Panc1 (cell line): Measurements from ENCODE around the gene LNX1. TPM values are rescaled to one million over a fixed set of nuclear protein-coding genes. Genes with fewer than 3 reads are reported as not detected.

Experiments used
- ATAC-seq: fragments of 200-7000 bp; cut with Tn5 transposase; 2 replicates; pipeline ENCODE4 v1.9.1; 2020; ENCODE audit warnings: mild to moderate bottlenecking, moderate library complexity
- BruUV-seq: library from RNA; stranded (reverse); fragments of 400-500 nt; replicated peaks from 2 replicates; lab custom pipeline; 2021; lab: Mats Ljungman, UMichigan
- CTCF ChIA-PET: fragments of 300-600 bp; sonication (Branson Sonifier 250); formaldehyde crosslinking; loops from one replicate; lab custom pipeline; 2022; ENCODE audit warnings: antibody characterized with exemption; lab: Charles Lee
- POLR2A ChIA-PET: fragments of 300-600 bp; sonication (Branson Sonifier 250); formaldehyde crosslinking; loops from one replicate; lab custom pipeline; 2022; ENCODE audit warnings: antibody characterized with exemption; lab: Charles Lee
- DNase-seq: peaks from one replicate; pipeline ENCODE4 v3.0.0-alpha.2; 2010; ENCODE audit warnings: low read depth, low spot score
- H3K27ac ChIP-seq: 2 replicates; pipeline ENCODE4 v1.5.1; 2011; ENCODE audit warnings: mild to moderate bottlenecking, low read length, inconsistent platforms
- H3K27me3 ChIP-seq: fragments of 200-500 bp; sonication (Bioruptor generic); 2 replicates; pipeline ENCODE4 v1.6.0; 2014; ENCODE audit warnings: low read length, inconsistent platforms; ENCODE audit not compliant: control insufficient read depth, insufficient read depth
- H3K36me3 ChIP-seq: fragments of 200-500 bp; sonication (Bioruptor generic); 2 replicates; pipeline ENCODE4 v1.5.1; 2014; ENCODE audit warnings: inconsistent platforms, mild to moderate bottlenecking, low read length, moderate library complexity; ENCODE audit not compliant: control insufficient read depth, insufficient read depth
- H3K4me1 ChIP-seq: 2 replicates; pipeline ENCODE4 v1.5.1; 2011; ENCODE audit warnings: inconsistent platforms, mild to moderate bottlenecking, low read length, moderate library complexity; ENCODE audit not compliant: control insufficient read depth, insufficient read depth
- H3K4me3 ChIP-seq, 2 experiments: 2 replicates each; pipeline ENCODE4 v1.5.1; 2011 to 2012; ENCODE audit warnings: low read depth in 2 of 2, low read length in 2 of 2, mild to moderate bottlenecking in 2 of 2, inconsistent platforms in 1 of 2, moderate library complexity in 1 of 2
- H3K9me3 ChIP-seq: fragments of 200-500 bp; sonication (Bioruptor generic); 2 replicates; pipeline ENCODE4 v1.5.1; 2014; ENCODE audit warnings: low read depth, mild to moderate bottlenecking, inconsistent platforms, low read length, moderate library complexity; ENCODE audit not compliant: control insufficient read depth, insufficient read depth
- POLR2AphosphoS5 ChIP-seq: IDR thresholded peaks from 2 replicates; pipeline ENCODE4 v1.6.1; 2012; ENCODE audit warnings: mild to moderate bottlenecking, low read depth, low read length, moderate library complexity
- SIN3A ChIP-seq: IDR thresholded peaks from 2 replicates; pipeline ENCODE4 v1.6.1; 2012; ENCODE audit warnings: low read depth, mild to moderate bottlenecking, low read length, moderate library complexity, borderline replicate concordance; ENCODE audit not compliant: insufficient read depth
- TCF7L2 ChIP-seq: IDR thresholded peaks from 2 replicates; pipeline ENCODE4 v1.6.1; 2011; ENCODE audit warnings: mild to moderate bottlenecking, low read depth, low read length, inconsistent platforms
- in situ Hi-C: cut with HindIII; loops from 2 replicates; pipeline ENCODE4 v1.10.0; 2016; ENCODE audit warnings: low sequenced_read_pairs, low pct_unique_long_range_greater_than_20kb
- intact Hi-C: fragments of 100-400 bp; cut with micrococcal nuclease; formaldehyde crosslinking; loops from one replicate; pipeline ENCODE4 v1.10.0; 2022; ENCODE audit not compliant: unreplicated experiment
- total RNA-seq: library from RNA; stranded (reverse); gene quantifications from one replicate; pipeline ENCODE4 v1.2.1, GENCODE V29; 2021; ENCODE audit not compliant: unreplicated experiment
- TF ChIP-seq, protein P1 (sequence below), 2 experiments: IDR thresholded peaks; 2 replicates each; pipeline ENCODE4 v1.6.1; 2011 to 2012; ENCODE audit warnings: low read depth in 2 of 2, control low read depth in 1 of 2, low read length in 1 of 2, mild to moderate bottlenecking in 1 of 2, moderate library complexity in 1 of 2; ENCODE audit not compliant: insufficient read depth in 1 of 2
- TF ChIP-seq, protein P2 (sequence below): fragments of 450-650 bp; IDR thresholded peaks from 2 replicates; pipeline ENCODE4 v1.5.1; 2017; ENCODE audit warnings: mild to moderate bottlenecking

LNX1 gene
- total RNA-seq, 1 experiment from 2014 or later: 0.18 TPM

DNA sequence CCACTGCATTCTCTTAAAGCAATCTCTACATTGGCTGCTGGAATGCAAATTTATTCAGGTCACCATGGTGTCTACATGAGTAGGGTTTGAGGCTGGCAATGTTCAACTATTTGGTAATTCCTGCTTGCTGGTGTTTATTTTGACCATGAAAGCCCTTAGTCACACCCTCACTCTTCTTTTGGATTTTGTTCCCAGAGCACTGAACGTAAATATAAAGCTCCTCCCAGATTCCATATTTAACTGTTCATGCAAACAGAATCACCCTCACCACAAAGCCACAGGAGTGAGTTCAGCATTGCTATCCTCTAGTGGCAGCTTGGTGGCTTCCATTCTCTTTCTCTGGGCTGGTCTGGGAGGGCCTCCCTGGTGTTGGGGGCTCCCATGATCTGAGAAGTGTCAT lies 82.8 kb downstream of the LNX1 start:
- Histone ChIP-seq H3K27me3 (no peaks in the 10 kb centered on the region), H3K36me3 (no peaks in the 10 kb centered on the region), H3K4me3 (no peak overlapping the region), H3K4me1 (no peaks in the 10 kb centered on the region), H3K9me3 (no peaks in the 10 kb centered on the region), H3K27ac (no peak overlapping the region)
- ATAC-seq (no peak), DNase-seq (no peak)
- intact Hi-C loops (no loop called here), in situ Hi-C loops (no loop called here)
- CTCF ChIA-PET: no interaction called here
- no peak for TF ChIP-seq SIN3A
- TF ChIP-seq, protein P1, sequence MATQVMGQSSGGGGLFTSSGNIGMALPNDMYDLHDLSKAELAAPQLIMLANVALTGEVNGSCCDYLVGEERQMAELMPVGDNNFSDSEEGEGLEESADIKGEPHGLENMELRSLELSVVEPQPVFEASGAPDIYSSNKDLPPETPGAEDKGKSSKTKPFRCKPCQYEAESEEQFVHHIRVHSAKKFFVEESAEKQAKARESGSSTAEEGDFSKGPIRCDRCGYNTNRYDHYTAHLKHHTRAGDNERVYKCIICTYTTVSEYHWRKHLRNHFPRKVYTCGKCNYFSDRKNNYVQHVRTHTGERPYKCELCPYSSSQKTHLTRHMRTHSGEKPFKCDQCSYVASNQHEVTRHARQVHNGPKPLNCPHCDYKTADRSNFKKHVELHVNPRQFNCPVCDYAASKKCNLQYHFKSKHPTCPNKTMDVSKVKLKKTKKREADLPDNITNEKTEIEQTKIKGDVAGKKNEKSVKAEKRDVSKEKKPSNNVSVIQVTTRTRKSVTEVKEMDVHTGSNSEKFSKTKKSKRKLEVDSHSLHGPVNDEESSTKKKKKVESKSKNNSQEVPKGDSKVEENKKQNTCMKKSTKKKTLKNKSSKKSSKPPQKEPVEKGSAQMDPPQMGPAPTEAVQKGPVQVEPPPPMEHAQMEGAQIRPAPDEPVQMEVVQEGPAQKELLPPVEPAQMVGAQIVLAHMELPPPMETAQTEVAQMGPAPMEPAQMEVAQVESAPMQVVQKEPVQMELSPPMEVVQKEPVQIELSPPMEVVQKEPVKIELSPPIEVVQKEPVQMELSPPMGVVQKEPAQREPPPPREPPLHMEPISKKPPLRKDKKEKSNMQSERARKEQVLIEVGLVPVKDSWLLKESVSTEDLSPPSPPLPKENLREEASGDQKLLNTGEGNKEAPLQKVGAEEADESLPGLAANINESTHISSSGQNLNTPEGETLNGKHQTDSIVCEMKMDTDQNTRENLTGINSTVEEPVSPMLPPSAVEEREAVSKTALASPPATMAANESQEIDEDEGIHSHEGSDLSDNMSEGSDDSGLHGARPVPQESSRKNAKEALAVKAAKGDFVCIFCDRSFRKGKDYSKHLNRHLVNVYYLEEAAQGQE (IDR thresholded peaks at IDR 0.05; ENCODE audit: insufficient read depth in 1 of 2, low read depth in 2 of 2, low read length in 1 of 2): no peak
- TF ChIP-seq, protein P2, sequence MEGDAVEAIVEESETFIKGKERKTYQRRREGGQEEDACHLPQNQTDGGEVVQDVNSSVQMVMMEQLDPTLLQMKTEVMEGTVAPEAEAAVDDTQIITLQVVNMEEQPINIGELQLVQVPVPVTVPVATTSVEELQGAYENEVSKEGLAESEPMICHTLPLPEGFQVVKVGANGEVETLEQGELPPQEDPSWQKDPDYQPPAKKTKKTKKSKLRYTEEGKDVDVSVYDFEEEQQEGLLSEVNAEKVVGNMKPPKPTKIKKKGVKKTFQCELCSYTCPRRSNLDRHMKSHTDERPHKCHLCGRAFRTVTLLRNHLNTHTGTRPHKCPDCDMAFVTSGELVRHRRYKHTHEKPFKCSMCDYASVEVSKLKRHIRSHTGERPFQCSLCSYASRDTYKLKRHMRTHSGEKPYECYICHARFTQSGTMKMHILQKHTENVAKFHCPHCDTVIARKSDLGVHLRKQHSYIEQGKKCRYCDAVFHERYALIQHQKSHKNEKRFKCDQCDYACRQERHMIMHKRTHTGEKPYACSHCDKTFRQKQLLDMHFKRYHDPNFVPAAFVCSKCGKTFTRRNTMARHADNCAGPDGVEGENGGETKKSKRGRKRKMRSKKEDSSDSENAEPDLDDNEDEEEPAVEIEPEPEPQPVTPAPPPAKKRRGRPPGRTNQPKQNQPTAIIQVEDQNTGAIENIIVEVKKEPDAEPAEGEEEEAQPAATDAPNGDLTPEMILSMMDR: no peak
- TF ChIP-seq TCF7L2: no peak
- TF ChIP-seq POLR2AphosphoS5: no peak
- POLR2A ChIA-PET: no interaction called here
- no TSS peak for BruUV-seq

DNA sequence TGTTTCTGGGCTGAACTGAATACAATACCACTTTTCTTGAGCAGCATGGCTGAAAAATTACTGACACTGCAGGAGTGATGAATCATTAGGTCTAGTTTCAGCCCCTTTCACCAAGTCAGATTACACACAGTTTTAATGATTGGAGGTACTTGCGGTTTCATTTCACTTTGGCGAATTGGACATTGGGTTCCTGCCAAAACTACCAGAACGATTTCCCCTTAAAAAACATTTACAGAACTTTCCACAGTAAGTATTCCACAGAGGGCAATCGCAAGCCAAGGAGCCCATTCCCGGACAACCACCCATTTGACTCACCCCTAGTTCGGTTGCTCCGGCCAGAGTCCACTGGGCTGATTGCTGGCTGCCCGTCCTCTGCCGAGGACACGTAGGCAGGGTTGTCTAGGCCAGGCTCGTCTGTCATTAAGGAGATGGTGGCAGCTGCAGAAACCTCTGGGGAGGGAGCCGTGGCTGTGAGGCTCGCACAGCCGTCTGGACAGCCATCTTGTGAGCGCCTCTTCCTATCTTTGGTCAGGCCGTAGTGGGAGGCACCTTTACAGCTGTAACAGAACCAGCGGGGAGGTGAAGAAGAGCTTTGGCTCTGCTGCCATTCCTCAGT lies 83.5 kb downstream of the LNX1 start:
- in situ Hi-C loops (no loop called here), intact Hi-C loops (no loop called here)
- no peak for TF ChIP-seq POLR2AphosphoS5
- TF ChIP-seq, protein P1 (IDR thresholded peaks at IDR 0.05; ENCODE audit: insufficient read depth in 1 of 2, low read depth in 2 of 2, low read length in 1 of 2): no peak
- no peak for TF ChIP-seq SIN3A
- TF ChIP-seq, protein P2: no peak
- no peak for TF ChIP-seq TCF7L2
- H3K4me1 ChIP-seq: no peaks in the 10 kb centered on the region
- DNase-seq (no peak), ATAC-seq (no peak)
- H3K9me3 ChIP-seq: no peaks in the 10 kb centered on the region
- no peaks in the 10 kb centered on the region for H3K36me3 ChIP-seq
- BruUV-seq: no TSS peak
- no peak overlapping the region for H3K27ac ChIP-seq
- no peaks in the 10 kb centered on the region for H3K27me3 ChIP-seq
- CTCF ChIA-PET: no interaction called here
- POLR2A ChIA-PET: no interaction called here
- no peak overlapping the region for H3K4me3 ChIP-seq
